HTERT RPE-1 (cell line): ENCODE data around the gene NIPAL1.

ENCODE experiments used
- in situ Hi-C: fragments of 300-500 bp; cut with MboI; formaldehyde crosslinking; loops from 4 replicates; pipeline ENCODE4 v1.14.3; 2020; ENCODE audit warnings: low sequenced_read_pairs

The NIPAL1 gene

DNA sequence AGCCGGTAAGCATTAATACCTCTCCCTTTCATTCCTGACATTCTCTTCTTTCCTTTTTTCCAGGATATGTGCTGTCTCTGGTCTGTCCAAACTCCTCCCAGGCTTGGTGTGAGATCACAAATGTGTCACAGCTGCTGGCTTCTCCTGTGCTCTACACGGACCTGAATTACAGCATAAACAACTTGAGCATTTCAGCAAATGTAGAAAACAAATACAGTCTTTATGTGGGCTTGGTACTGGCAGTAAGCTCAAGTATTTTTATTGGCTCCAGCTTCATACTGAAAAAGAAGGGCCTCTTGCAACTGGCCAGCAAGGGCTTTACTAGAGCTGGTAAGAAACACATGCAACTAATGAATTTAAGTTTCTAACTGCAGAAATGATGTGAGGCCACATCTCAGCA is 8.4 kb downstream of the NIPAL1 start:
- in situ Hi-C loops, result no loop called here

DNA sequence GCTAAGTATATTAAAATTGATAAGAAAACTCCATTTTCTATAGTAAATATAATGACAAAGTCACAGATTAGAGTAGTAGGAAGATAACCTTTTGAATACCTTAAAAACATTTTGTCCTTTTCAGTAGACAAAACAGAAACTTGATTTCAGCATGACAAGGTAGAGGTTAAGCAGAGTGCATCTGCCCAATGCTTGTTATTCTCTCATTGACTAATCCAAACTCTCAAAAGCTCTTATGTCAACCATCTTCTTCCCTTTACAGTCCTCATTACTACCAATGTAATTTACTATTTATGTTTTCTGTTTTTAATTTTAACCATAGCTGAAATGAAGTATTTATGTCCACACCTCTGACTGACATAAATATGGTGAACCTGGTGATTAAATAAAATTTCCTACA is 11.1 kb downstream of the NIPAL1 start:
- in situ Hi-C loops, result no loop called here

DNA sequence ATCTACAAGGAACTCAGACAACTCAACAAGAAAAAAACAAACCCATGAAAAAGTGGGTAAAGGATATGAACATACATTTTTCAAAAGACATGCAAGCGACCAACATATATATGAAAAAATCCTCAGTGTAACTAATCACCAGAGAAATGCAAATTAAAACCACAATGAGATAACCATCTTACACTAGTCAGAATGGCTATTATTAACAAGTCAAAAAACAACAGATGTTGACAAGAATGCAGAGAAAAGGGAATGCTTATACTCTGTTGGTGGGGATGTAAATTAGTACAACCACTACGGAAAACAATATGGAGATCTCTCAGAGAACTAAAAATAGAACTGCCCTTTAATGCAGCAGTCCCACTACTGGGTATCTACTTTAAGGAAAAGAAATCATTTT is 12.1 kb downstream of the NIPAL1 start:
- in situ Hi-C loops, result no loop called here

DNA sequence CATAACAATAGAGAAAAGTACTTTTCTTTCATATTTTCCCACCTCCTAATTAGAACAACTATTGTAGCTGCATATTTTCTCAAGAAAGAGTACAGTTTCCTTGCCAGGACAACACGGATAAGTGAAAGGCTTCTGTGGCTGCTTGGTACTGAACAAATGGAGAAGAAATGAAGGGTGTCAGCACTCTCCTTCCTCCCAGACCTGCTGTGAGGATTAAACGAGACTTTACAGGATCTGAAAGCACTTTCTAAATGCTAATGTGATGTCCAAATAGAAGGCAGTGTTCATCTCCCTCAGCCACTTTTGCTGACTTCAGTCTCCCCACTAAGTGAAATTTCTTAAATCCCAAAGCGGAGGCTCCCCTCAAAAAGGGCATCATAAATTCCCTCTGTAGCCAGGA is 13.9 kb downstream of the NIPAL1 start:
- in situ Hi-C loops, result no loop called here

DNA sequence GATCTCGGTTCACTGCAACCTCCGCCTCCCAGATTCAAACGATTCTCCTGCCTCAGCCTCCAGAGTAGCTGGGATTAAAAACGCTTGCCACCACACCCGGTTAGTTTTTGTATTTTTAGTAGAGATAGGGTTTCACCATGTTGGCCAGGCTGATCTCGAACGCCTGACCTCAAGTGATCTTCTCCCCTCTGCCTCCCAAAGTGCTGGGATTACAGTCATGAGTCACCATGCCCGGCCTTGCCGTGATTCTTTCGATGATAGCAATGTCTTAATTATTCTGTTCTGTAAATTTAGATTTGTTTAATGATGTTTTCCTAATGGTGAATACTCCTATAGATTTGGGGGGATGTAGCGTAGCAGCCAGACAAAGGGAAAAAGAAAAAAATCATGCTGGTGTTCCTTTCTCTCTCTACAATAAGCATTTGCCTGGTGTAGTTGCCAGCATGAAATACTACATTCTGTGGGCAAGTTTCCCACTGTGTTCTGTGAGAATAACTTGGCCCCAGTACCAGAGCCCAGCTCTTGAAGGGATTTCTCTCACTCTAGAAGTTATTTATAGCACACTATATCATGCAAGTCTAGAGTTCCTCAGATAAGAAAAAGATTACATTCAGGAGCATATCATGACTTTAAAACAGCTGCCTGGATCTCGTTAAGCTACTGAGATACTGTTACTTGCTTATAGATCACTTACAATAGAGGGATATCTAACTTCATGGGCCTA is 15.4 kb downstream of the NIPAL1 start:
- in situ Hi-C loops, result no loop called here

DNA sequence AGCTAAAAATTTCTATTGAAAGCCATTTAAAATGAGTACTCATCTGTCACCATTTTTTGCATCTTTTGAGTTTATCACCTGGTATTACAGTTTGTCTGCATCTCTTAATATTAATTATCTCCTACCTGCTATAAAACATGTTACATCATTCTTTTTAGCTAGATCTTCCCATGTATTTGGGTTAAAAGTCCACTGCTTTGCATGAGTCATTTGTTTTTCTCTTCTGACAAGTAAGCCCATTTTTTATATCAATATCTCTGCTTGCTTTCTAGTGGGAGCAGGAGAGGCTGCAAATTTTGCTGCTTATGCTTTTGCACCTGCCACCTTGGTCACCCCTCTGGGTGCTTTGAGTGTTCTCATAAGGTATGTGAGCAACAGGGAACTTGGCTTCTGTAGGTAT is 16.1 kb downstream of the NIPAL1 start:
- in situ Hi-C loops, result no loop called here

DNA sequence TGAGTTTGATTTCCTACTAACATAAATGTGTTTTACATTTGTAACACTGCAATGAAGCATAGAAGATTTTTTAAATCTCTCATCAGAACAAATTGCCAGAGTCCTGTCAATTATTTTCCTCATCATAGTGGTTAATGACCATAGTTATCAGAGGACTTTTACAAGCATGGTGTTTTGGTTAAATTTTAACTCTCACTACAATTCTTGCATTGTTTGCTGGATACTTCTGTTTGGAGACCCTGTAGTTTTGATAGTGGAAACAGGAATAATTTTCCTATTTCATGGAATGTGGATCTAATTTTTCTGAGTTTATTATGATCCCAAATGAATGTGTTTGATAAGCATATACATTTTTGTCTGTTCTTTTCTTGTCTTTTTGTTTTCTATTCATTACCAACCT is 16.8 kb downstream of the NIPAL1 start:
- in situ Hi-C loops, result no loop called here

DNA sequence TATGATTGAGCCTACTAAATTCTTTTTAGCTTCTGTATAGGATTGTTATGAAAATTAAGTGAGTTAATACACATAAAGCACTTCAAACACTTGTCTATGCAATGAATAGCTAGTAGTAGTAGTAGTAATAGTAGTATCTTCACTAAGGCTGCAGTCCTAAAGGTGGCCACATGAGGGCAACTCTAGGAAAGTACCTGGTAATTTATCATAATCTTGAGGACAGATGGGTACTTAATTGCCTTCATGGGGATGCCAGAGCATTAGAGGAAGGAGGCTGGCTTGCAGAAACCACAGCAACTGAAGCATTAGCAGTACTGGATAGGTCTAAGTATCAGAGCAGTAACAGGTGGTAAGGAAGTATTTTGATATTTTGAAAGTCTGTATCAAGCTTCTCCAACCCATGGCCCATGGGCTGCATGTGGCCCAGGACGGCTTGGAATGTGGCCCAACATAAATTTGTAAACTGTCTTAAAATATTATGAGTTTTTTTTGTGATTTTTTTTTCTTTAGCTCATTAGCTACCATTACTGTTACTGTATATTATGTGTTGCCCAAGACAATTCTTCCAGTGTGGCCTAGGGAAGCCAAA is 17.3 kb downstream of the NIPAL1 start:
- in situ Hi-C loops, result no loop called here

DNA sequence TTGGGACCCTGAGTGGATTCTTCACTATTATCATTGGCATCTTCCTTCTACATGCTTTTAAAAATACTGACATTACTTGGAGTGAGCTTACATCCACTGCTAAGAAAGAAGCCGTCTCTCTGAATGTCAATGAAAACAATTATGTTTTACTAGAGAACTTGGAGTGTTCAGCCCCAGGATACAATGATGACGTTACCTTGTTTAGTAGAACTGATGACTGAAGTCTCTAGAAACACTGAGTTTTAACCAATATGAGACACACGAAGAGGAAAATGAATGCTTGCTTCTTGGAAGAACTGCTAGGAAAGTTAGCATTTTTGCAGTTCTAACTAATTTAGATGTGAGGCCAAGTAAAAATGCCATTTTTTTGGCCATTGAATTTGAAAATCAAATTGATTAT is 19.4 kb downstream of the NIPAL1 start:
- in situ Hi-C loops, result no loop called here

DNA sequence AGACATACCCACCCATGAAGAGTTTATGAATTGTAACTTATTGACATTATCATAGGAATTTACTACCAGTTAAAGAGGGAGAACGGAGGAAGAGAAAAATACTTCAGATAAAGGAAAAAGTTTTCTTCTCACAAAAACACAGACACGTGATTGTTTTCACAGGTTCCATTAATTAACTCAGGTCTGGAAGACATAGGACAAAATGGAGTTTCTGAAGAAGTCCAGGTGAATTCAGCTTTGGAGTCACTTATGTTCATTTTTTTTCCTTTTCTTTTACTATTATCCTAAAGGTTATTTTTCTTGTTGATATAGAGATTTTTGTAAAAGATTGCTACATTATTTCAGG is 20.5 kb downstream of the NIPAL1 start:
- in situ Hi-C loops, result no loop called here

DNA sequence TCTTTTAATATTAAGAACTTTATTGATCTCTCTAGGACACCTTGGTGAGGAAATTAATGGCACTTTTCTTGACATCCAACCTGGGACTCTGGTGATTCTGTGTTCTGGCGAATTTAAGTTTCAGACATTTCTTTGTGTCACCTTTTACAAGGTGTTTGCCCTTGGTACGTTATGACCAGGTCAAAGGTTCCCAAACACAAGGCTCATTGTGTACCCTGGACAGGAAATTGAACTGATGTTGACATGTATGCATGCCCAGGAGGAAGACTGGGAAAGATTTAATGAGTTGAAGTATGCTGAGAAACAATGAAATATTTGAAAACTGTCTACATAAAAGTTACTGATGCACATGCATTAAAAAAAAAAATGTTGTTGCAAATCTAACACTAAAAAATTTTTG is 22.1 kb downstream of the NIPAL1 start:
- in situ Hi-C loops, result no loop called here

DNA sequence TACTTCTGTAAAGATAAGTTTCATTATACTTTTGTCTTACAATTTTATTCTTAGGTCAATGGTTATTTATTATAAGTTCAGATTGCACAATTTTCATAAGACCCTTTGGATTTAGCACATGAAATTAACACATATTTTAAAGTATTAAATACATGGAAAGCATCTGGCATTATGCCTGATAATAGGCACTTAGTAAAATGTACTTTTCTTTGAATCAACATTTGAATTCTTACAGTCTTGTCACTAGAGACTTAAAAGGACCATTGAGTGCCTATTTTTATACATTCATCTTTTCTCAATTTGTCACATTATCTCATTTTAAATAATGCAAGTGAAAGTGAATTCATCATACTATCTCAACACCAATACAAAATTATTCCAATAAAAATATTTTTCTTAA is 23.0 kb downstream of the NIPAL1 start:
- in situ Hi-C loops, result no loop called here

DNA sequence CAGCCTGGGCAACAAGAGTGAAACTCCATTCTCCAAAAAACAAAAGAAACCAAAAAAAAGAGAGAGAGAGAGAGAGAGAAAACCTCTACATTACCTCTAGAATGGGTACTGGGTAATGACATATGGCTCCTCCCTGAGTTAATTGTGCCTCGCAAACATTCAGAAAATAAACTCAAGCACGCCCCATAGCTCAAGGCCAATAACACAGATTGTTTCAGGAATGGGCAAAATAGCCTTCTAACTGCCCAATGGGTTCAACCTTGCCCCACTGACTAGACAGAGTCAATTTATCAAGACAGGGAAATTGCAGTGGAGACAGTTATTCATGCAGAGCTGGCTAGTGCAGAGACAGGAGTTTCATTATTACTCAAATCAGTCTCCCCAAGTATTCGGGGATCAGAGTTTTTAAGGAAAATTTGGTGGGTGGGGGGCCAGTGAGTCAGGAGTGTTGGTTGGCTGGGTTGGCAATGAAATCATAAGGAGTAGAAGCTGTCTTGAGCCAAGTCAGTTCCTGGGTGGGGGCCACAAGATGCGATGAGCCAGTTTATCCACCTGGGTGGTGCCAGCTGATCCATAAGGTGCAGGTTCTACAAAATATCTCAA is 25.1 kb downstream of the NIPAL1 start:
- in situ Hi-C loops, result no loop called here

DNA sequence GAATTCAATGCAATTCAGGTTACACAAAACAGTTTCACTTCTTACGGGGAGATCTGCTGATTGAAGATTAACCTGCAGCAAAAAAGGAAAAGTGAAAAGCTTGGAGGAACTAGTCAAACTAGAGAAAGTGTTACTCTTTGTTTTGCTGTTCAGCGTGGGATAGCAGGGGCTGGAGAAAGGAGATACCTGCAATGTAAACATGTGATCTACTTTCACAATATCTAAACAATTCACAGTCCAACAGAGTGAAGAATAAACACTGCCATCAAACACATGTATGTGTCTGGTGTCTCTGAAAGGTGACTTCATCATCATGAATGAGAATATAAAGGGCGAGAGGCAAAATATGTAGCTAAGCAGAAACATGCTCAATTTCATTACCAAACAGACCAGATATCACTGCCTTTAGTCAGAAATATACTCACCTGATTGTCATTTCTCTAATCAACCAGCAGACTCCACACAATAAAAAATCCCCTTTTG is 26.4 kb downstream of the NIPAL1 start:
- in situ Hi-C loops, result no loop called here

DNA sequence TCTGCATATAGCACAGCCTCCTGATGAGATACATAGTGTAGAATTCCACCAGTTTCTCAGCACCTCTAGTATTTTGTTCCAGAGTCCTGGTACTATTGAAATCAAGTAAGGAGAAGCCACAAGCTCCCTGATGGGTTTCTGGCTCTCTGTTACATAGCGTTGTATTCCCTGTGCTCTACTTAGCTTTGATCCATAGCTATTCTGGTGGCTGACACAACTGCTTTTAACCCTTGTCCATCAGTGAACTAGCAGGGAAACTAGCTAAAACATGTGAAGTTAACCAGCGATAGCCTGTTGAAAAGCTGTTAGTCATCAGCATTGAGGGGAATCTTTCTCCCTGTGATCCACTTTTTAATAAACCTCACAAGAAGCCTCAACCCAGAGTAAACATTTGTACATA is 26.9 kb downstream of the NIPAL1 start:
- in situ Hi-C loops, result no loop called here

DNA sequence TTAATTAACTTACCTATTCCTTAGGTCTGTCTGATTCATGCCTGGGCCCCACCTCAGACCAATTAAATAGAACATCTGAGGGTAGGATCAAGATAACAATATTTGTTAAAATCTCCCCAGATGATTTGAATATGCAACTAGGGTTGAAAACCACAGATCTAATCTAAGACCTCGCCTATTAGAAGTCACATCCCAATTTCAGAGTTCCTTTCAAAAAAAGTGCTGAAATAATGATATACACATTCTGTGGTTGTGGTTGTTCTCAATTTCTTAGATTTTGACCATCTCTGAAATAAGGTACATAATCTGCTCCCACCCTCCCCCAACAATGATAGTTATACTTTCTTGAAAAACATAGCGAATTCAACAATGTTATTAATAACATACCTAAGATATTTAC is 27.7 kb downstream of the NIPAL1 start:
- in situ Hi-C loops, result no loop called here

DNA sequence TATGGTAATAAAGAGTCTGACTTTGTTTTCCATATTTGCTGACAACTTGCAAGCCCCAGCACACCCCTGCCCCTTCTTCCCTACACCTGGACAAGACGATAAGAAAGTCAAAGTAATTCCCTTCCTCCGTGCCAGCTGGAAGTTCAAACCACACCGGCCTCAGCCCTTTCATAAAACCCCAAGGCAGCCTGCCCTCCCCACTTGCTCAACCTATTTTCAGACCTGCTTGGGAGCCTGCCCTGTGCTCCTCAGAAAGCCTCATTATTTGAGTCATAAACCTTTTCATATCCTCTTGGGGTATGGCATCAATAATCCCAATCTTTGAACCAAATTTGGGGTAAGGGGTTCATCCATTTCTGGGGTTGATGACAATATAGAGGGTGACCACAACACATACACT is 29.5 kb downstream of the NIPAL1 start:
- in situ Hi-C loops, result no loop called here

DNA sequence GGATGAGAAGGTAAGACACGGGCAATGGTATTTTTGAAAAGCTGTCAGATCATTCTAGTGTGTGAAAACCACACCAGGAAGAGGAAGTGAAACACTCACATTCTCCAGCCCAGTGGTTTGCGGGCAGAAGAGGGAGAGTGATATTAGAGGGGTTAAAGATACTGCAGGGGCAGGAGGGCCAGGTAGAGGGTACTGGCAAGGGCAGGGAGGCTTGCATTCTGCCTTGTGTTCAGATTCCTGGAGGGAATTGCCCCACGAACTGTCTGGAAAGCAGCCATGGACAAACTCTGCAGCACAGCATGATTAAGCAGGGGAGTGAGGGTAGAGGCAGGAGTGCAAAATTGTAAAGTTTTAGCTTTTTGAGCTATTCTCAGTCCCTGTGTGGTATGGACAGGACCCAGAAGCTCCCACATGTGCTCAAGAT is 30.9 kb downstream of the NIPAL1 start:
- in situ Hi-C loops, result no loop called here

DNA sequence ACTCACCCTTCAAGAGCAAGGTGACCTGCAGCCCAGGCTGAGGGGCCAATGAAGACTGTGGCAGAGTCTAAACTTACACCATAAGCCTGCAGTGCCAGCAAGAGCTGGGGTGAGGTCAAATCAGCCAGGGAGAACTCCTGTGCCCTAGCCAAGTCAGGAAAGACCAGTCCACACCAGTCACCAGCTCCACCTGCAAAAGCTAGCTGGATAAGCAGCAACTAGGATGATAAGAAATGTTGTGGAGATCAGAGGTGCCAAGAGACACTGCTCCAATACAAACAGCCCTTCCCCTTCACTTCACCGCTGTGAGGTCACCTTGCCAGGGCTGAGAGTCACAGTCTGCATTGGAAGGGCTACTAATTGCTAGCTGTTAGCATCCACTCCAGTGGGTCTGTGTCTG is 31.3 kb downstream of the NIPAL1 start:
- in situ Hi-C loops, result no loop called here

DNA sequence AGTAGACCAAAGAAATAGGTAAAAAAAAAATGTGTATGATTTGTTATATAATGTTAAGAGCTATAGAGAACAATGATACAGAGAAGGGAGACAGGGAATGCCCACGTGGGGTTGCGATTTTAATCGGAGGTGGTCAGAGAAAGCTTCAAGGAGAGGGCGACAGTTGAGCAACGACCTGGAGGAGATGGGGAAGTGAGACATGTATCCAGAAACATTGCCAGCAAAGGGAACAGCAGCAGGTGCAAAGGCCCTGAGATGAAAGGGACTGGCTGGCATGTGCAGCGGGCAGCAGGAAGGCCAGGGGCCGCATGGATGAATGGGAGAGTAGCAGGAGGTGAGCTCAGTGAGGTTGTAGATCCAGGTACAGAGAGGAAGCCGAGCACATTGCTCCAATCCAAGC is 32.9 kb downstream of the NIPAL1 start:
- in situ Hi-C loops, result no loop called here

DNA sequence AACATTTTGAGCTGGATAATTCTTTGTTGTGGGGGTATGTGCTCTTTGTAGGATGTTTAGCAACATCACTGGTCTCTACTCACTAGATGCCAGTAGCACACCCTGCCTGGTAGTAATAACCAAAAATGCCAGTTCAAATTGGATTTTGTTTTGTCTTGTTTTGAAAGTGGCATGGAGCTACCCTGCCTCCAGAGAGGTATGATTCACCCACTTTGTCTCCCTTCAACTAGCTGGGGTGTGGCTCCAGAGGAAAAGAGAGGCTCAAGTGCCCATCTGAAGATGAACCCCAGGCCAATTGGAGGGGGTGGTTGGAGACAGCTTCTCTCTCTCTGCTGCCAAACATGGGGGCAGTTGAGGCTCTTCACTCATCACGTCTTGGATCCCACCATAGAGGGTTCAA is 34.5 kb downstream of the NIPAL1 start:
- in situ Hi-C loops, result no loop called here
